ENCODE data around the gene LLGL1.

Gene LLGL1

DNA sequence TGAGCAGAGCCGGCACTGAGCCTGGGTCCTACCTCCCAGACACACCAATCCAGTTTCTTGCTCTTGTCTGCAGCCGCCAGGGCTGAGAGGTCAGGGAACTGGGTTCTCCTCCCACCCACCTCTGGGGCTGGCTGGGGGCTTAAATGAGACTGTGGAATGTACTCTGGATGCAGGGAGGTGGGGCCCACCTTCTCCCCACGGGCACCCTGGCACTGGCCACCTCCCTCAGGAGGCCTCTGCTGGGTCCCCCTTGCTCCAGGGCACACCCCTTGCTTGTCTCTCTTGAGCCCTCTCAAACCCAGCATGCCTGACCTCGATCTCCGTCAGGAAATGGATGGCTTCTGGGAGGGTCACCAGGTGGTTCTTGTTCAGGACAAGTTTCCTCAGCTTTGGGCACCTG lies 26.7 kb downstream of the LLGL1 start:
- DNase-seq (ENCODE audit: low read depth) = no peak

DNA sequence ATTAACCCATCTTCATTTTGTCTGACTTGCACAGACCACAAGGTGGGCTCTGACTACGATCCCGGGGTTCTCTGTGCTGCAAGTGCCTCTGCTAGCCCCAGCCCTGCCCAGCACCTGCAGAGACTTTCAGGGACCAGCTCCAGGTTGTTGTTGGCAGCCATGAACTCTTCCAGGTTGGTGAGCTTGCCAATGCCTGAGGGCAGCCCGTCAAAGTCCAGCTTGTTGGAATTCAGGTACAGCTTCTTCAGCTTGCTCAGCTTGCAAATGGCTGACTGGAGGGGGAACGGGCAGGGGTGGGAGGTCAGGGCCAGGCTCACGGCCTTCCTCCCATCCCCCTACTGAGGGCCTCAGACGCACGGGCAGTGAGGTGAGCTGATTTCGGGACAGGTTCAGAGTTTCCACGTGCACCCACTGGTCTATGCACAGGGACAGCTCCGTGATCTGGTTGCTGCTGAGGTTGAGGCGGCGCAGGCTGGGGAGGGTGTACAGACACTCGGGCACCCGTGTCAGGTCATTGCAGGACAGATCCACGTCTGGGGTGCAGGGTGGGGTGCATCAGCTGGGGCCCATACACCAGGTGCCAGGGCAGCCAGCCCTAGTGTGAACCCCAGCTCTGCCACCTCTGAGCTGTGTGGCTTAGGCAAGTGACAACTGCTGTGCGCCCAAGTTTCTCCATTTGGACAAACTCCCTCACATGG lies 27.9 kb downstream of the LLGL1 start:
- DNase-seq (ENCODE audit: low read depth) = no peak

DNA sequence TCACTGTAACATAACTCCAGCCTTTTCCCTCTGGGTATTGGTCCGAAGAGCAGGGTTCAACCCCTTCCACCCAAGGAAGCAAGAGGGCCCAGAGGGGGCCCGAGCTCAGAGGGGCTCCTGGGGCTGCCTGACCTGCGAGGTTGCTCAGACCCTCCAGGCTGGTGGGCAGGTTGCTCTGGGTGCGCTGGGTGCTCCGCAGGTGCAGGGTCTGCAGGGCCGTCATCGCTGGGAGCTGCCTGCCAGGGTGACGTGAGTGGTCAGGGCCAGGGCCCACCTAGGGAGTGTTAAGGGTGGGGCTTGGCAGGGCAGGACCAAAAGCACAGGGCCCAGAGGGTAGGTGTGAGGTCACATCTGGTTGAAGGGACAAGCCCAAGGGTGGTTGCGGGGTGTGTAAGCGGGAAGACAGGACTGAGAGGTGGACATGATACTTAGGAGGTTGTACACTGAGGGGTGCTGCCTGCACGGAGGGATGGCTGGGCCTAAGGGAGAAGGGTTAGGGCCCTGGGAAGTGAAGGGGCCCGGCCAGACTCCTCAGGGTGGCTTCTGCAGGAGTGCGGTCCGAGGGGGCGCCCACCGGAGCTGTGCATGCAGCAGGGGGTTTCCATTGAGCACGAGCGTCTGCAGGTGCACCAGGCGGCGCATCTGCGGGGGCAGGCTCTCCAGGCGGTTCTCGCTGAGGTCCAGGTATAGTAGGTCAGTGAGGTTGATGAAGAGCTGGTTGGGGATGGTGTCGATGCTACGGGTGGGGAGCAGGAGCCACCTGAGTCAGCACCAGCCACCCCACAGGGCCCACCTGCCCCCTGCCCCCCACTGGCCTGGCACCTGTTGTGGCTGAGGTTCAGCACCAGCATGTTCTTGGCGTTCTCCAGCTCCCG lies 28.7 kb downstream of the LLGL1 start:
- no peak for DNase-seq (ENCODE audit: low read depth)

DNA sequence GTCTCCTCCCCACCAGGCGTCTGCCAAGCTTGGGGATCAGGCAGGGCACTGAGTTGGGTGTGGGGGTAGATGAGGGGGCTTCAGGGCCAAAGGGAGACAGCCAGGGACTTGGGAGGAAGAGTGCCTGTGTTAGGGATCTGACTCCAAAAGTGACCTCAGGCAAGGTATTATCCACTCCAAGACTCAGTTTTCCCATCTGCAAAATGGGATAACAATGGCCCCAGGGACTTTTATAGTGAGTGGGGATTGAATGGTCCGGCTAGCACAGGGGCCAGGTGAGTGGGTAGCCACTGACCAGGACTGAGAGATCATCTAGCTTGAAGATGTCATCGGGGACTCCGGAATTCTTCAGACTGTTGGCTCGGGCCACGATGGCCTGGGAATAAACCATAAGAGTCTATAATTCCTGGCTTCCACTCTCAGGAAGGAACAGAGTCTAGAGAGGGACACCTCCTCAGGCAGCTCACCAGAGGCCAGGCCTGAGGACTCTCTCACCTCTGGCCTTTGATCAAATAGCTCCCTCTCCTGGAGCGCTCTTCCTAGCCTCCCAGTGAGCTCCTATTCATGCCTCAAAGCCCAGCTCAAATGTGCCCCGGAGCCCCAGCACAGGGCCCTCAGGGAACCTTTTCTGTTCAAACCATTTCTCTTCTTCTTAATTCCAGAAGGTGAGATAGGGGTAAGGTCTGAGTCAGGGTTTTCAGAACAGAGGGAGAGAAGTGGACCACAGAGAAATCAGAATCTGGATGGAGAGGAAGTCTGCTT lies 29.6 kb downstream of the LLGL1 start:
- no peak for DNase-seq (ENCODE audit: low read depth)

DNA sequence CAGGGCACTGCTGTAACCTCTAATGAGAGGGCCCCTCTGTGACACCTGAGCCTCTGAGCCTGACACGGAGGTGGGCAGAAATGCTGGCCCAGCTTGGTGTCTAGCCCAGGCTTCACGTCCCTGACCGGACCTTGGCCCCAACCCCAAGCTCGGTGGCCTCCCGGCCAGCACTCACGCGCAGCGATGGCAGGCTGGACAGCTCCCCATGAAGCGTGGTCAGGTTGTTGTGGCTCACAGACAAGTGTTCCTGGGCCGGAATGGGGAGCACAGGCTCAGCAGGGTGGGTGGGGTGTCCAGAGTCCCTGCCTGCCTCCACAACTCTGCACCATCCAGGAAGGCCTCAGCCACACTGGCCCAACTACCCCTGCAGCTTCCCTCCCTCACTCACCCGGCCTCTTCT lies 30.9 kb downstream of the LLGL1 start:
- DNase-seq (ENCODE audit: low read depth) = no peak

DNA sequence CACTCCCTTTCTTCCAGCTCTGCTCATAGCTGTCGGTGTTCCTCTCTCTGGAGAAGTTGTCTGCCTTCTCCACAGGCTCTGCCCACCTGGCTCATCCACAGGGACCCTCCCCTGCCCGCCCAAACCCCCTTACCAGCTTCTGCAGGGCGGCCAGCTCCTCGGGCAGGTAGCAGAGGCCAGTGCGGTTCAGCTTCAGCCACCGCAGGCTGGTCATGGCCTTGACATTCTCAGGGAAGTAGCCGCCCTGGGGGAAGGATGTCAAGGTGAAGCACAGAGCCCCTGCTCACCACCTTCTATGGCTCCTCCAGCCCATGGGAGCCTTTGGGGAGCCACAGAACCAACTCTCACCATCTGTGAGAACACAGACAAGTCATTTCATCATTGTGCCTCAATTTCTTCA lies 31.3 kb downstream of the LLGL1 start:
- DNase-seq (ENCODE audit: low read depth) = no peak

DNA sequence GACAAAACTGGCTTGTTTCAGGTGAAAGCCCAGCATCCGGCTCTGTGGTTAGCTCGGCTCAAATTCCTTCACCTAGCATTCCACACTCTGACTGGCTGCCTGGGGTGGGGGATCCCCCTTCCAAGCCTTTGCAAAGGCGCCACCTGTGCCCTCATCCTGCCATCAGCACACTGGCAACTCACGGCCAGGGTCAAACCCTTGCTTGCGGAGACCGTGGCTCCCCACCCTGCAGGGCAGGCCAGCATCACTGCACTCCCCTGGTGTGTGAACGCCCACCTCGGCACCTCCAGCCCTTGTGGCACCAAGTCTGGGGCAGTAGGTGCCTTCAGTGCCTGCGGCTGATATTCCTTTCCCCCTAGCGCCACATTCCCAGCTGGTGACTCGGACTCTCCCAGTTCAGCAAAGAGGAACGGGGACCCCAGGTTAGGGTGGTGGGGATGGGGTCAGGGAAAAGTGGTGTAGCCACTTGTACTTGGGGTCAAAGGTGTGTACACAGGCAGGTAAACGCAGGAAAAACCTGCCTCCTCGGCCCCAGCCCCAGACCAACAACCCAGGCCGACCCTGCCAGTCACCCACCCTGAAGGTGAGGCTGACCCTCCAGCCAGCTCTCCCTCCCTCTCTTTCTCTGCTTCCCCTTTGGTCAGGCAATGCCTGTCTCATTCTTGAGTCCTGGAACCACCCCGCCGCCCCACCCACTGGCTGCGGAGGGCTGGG lies 32.0 kb downstream of the LLGL1 start:
- DNase-seq (ENCODE audit: low read depth) = no peak

DNA sequence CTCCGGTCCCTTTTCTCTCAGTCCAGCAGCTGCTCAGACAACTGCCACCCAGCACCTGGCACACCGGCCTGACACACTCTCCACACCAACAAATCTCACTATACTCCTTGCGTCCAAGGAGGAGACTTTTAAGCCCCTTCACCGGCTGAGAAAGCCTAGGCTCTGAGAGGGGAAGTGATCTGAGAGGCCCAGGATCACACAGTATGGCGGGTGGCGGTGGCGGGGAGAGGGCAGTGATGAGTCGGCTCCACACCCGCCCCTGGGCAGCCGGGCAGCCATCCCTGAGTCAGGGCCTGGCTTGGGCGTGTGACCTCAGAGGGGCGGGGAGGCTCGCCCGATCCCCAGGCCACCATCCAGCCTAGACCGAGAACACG lies 32.5 kb downstream of the LLGL1 start:
- no peak for DNase-seq (ENCODE audit: low read depth)

DNA sequence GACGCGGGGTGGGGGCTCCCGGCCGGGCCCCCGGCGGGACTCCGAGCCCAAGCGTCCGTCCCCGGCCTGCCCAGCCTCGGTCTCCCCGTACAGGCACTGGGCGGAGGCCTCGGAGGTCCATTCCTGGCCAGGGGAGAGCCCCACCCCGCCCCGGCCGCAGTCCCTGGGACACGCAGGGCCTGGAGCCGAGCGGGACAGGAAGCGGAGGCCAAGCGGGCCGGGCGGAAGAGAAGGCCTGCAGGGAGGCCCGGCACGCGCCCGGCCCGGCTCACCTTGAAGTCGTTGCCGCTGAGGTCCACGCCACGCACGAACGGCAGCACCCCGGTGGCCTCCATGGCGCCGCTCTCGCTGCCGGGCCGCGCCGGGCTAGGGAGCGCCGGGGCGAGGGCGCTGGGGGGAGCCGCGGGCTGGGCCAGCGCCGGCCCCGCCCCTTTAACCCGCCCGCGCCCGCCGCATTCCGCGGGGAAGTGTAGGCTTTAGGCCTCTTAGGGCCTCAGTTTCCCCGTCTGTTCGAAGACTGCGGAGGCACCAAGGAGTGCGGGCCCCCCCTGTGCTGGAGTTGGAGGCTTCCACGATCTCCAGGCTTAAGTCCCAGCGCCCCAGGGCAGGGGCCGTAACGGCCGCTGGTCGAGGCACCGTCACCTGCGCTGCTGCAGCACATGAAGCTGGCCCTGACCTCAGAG lies 33.1 kb downstream of the LLGL1 start, which contains the start of gene FLII:
Gene FLII, minus strand, starts transcription at position 383 of the 683 bp plus-strand sequence. Its CDS starts 48 bp downstream, at position 335.
- DNase-seq (ENCODE audit: low read depth) = peak; percentile 47

DNA sequence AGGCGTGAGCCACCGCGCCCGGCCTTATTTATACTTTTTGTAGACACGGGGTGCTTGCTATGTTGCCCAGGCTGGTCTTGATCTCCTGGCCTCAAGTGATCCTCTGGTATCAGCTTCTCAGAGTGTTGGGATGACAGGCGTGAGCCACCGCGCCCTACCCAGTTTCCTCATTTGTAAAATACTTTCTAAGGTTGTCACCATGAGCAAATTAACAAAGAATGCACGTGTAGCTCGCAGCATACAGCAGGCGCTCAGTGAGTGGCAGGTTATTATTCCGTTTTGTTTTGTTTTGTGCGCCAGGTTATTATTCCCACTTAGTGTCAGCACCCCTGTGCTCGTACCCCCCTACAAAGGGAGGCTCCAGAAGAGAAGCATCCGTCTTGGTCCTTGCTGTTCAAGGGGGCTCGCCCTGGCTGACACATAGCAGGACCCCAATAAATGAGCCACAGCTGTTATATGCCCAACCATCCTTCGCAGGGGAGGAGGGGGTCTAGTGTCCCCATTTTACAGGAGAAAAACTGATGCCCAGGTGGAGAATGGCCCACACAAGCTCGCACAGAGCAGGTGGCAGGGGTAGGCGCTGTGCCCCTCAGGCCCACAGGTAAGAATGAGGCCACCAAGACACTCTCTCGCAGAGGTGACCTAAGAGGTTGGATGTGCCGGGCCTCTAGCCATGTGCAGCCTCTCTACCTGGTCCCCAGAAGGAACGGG lies 34.3 kb downstream of the LLGL1 start:
- no peak for DNase-seq (ENCODE audit: low read depth)

DNA sequence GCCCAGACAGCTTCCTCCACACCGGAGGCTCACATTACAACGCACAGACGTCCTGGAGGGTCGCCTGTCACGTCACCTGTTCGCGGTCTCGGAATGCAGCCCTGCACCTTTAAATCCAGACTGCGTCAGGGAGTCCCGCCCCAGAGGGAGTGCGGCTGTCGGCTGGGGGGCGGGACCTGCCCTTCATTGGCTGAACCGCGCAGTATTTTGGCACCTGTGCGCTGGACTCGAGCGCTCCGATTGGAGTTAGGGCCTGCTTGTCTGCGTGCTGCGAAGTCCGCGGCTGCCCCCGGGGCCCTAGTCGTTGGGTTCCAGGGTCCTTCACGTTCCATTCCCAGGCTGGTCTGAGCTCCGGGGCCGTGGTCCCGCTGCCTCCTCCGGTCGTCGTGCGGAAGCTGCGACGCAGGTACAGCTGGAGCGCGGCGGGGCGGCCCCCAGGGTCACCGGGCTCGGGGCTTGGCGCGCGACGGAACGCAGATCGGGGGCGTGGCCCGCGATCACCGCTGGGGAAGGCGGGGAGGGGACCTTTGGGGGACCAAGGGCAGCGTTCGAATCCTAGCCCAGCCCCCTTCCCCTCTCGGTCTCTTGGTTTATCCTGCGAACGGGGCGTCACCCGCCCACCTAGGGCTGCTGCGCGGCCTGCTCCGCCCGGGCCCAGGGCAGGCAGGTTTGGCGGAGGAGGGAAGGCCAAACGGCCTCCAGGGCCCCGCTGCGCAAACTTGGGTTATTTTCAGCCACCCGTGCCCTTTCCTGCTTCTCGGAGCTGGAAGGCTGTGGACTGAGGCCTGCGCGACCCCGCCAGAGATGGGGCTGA lies 35.1 kb downstream of the LLGL1 start, which contains the start of gene MIEF2:
Gene MIEF2, plus strand, starts transcription at position 331 of the 814 bp plus-strand sequence. CDS start 2,059 bp downstream, outside the sequence.
- DNase-seq (ENCODE audit: low read depth) = peak; percentile 71

DNA sequence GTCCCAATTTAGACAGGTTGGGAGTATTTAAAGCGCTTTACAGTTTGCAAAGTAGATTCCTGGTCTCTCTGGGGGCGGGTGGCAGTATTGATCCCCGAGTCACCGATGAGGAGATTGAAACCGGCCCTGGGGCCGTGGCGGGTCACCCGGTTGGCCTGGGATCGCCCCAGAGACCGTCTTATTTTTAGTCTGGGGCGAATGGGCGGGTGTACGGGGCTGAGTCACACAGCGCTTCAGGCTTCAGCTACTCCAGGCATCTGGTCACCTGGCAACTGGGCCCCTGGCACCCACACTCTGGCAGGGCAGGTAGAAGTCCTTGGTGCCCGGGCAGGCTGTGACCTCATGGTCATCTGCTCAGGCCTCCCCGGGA lies 35.7 kb downstream of the LLGL1 start:
- no peak for DNase-seq (ENCODE audit: low read depth)

DNA sequence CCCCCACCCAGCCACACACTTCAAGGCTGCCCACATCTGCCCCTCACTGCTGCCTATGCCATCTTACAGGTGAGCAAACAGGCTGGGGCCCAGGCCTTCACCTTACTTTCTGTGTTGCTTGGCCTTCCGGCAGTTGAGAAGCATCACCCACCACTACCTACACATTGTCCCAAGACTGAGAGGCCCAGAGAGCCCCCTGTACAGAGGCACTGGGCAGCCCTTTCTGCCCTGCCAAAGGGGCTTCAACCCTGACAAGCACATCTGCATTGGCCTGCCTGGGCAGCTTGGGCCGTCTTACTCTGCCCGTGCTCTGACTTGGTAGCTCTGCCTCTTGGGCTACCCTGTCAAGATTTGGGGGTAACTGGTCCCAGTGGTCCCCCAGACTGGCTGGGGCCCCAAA lies 36.2 kb downstream of the LLGL1 start:
- no peak for DNase-seq (ENCODE audit: low read depth)

DNA sequence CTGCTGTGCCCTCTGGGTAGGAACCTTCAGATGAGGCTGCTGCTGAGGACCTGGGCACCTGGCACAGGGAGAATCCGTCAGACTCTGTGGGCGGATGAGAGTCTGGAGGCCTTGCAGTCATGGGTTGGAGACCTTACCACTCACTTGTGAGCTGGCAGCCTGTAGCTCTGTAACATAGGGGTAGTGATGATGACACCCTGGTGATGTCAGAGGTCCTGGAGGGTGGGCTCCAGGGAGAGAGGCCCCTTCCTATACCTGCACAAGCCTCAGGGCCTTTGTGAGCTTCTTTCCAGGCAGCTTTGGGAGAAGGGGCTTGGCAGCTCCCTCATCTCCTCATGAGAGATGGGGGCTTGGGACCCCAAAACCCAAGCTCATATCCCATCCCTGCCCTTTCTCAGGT lies 36.7 kb downstream of the LLGL1 start:
- DNase-seq (ENCODE audit: low read depth) = no peak

DNA sequence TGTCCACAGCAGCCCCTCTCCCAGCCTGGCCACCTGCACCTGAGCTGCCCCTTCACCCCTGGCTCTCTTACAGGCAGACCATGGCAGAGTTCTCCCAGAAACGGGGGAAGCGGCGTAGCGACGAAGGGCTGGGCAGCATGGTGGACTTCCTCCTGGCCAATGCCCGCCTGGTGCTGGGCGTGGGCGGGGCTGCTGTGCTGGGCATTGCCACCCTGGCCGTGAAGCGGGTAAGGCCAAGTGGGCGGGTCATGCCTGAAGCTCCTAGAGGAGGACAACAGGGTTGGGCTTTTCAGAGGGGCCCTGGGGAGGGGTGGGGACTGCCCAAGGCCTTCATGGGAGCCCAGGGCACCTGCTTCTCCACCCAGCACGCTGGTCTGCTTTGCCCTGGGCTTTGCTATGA lies 37.2 kb downstream of the LLGL1 start:
- no peak for DNase-seq (ENCODE audit: low read depth)

DNA sequence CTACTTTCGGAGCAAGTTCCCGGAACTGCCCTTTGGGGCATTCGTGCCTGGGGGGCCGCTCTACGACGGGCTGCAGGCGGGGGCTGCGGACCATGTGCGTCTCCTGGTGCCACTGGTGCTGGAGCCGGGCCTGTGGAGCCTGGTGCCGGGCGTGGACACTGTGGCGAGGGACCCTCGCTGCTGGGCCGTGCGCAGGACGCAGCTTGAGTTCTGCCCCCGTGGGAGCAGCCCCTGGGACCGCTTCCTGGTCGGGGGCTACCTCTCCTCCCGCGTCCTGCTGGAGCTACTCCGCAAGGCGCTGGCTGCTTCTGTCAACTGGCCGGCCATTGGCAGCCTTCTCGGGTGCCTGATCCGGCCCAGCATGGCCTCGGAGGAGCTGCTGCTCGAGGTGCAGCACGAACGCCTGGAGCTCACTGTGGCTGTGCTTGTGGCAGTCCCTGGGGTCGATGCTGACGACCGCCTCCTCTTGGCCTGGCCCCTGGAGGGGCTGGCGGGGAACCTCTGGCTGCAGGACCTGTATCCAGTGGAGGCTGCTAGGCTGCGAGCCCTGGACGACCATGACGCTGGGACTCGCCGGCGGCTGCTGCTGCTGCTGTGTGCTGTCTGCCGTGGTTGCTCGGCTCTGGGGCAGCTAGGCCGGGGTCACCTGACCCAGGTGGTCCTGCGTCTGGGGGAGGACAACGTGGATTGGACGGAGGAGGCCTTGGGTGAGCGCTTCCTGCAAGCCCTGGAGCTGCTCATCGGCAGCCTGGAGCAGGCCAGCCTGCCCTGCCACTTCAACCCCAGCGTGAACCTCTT lies 38.6 kb downstream of the LLGL1 start:
- no peak for DNase-seq (ENCODE audit: low read depth)

DNA sequence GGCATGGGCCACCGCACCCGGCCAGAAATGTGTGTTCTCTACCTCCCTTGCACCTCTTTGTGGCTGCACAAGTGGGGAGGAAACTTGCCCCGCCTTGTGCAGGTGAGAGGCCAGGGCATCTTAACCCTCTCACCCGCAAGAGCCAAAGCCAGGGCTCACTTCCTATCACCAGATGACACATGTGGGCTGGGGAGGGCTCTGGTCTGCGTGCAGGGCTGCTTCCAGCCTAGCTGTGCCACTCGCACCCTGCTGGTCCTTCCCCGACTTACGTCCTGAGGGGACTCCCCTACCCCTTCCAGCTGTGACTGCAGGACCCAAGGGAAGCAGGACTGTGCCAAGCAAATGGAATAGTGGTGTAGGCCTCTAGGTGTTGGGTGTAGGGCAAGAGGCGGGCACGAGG lies 41.9 kb downstream of the LLGL1 start:
- no peak for DNase-seq (ENCODE audit: low read depth)

DNA sequence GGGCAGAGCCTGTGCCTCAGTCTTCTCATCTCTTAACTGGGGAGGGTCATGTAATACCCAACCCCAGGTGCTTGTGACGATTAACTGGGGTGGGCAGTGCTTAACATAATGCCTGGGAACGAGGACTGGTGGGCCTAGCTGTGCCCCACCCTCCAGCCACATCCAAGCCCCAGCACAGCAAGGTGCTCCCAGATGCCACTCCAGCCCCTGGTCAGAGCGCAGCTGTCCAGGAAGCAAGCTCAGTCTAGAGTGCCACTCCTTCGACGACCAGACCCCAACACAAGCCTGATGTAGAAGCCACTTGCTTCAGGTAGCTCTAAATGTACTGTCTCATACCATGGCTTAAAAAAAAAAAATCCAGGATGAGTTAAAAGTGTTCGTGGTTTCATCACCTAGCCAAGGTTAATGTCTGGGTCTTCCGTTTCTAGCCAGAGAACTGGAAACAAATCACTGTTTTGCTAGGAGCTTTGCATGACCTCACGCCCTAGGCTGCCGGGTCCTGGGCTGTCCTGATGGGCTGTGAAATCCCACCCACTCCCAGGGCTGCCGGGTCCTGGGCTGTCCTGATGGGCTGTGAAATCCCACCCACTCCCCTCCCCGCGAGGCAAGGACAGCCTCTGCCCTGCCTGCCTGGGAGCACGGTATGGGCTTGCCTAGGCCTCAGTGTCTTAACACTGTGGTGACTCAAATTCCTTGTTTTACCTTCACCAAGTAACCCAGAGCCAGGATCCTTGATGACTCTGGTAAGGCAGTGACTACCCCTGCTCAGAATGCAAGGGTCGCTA lies 42.7 kb downstream of the LLGL1 start:
- no peak for DNase-seq (ENCODE audit: low read depth)

Data from stimulated activated CD8-positive, alpha-beta memory T cell treated with anti-CD3 and anti-CD28 coated beads, Interleukin-15, amount 100 ng/mL, for 24 hours (primary cell).